ENCODE data around the gene KLF13.

DNA sequence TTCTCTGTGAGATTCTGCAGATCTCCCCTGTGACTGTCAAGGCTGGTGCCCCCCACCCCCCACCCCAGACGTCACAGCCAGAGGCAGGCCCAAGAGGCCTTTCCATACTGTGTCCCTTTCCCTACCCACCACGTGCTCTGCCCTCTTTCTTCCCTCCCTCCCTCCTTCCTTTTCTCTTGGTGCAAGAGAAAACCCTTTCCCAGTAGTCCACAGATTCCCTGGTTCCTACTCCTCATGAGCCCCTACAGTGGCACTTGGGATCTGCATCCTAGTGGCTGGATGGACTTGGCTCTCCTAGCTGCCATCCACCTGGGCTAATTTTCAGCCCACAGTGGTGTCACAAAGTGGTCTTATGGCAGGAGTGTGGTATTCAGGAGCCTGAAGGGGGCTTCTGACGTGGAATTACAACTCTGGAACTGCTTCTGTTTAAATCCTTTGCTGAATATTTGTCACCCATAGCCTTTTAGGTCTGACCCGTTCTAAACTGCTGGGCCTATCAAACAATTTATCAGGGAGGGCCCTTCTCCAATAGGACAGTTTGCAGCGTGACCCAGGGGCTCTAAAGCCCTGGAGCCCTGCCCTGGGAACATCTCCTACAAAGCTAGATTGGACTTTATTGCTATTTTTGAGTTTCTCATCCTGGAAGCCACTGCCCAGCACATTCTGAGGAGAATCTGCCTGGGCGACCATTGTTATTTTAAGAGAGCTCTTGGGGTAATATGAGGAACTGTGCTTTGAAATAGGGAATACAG is 35.3 kb downstream of the KLF13 start:
- TF ChIP-seq POLR2A (IDR thresholded peaks at IDR 0.05): no peak
- TF ChIP-seq, protein P1, sequence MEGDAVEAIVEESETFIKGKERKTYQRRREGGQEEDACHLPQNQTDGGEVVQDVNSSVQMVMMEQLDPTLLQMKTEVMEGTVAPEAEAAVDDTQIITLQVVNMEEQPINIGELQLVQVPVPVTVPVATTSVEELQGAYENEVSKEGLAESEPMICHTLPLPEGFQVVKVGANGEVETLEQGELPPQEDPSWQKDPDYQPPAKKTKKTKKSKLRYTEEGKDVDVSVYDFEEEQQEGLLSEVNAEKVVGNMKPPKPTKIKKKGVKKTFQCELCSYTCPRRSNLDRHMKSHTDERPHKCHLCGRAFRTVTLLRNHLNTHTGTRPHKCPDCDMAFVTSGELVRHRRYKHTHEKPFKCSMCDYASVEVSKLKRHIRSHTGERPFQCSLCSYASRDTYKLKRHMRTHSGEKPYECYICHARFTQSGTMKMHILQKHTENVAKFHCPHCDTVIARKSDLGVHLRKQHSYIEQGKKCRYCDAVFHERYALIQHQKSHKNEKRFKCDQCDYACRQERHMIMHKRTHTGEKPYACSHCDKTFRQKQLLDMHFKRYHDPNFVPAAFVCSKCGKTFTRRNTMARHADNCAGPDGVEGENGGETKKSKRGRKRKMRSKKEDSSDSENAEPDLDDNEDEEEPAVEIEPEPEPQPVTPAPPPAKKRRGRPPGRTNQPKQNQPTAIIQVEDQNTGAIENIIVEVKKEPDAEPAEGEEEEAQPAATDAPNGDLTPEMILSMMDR (IDR thresholded peaks at IDR 0.05): no peak
